Thyroid gland (tissue), 4 donors: ENCODE measurements around the gene FGGY.

Source experiments
- POLR2A ChIP-seq, 2 donors: fragments of 450-650 bp; IDR thresholded peaks; one replicate each; pipeline ENCODE4 v1.6.1; 2017; ENCODE audit warnings: antibody characterized with exemption in 2 of 2, mild to moderate bottlenecking in 2 of 2, moderate library complexity in 1 of 2
- TF ChIP-seq, protein P1 (sequence below), 6 experiments: fragments of 200-600 bp in 3 of 6; fragments of 450-650 bp in 3 of 6; sonication (generic) in 3 of 6; IDR thresholded peaks; one replicate each; pipeline ENCODE4 v1.5.1; 2016 to 2019; ENCODE audit warnings: antibody characterized with exemption in 6 of 6, mild to moderate bottlenecking in 2 of 6, inconsistent platforms in 1 of 6, moderate library complexity in 1 of 6

DNA sequence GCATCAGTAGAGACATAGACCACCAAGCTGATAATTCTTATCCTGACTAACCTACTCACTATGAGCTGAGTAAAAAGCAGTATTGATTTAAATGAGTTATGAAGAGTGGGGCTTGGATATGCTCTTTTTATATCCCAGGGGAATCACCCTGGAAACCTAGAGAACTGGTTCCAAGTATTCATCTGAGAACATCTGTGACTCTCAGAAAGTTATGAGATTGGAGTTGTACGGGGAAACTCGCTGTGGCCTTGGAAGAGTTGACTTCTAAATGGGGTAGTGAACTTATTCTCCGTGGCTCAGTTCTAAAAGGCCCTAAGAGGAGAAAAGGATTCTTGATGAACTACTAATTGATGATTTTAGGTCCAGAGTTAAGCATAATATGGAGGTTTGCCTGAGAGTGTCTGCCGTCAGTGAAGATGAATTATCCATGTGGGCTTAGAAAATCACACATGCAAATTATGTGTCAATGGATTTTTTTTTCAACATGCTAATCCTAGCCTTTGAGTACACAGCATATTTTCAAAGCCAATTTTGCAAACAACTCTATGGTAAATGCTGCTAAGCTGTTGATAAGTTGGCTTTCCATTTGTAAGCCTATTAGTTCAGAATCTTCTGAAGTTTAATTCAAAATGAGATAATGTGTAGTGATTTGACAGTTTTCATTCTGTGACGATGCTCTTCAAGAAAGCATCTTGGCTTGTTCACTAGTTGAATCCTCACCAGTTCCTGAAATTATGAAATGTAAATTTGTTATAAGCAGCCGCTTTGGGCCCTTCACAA lies 122.7 kb downstream of the FGGY start:
- TF ChIP-seq, protein P1, sequence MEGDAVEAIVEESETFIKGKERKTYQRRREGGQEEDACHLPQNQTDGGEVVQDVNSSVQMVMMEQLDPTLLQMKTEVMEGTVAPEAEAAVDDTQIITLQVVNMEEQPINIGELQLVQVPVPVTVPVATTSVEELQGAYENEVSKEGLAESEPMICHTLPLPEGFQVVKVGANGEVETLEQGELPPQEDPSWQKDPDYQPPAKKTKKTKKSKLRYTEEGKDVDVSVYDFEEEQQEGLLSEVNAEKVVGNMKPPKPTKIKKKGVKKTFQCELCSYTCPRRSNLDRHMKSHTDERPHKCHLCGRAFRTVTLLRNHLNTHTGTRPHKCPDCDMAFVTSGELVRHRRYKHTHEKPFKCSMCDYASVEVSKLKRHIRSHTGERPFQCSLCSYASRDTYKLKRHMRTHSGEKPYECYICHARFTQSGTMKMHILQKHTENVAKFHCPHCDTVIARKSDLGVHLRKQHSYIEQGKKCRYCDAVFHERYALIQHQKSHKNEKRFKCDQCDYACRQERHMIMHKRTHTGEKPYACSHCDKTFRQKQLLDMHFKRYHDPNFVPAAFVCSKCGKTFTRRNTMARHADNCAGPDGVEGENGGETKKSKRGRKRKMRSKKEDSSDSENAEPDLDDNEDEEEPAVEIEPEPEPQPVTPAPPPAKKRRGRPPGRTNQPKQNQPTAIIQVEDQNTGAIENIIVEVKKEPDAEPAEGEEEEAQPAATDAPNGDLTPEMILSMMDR (IDR thresholded peaks at IDR 0.05): no peak
- TF ChIP-seq POLR2A (IDR thresholded peaks at IDR 0.05): no peak
